ENCODE data around the gene LCE1C.

DNA sequence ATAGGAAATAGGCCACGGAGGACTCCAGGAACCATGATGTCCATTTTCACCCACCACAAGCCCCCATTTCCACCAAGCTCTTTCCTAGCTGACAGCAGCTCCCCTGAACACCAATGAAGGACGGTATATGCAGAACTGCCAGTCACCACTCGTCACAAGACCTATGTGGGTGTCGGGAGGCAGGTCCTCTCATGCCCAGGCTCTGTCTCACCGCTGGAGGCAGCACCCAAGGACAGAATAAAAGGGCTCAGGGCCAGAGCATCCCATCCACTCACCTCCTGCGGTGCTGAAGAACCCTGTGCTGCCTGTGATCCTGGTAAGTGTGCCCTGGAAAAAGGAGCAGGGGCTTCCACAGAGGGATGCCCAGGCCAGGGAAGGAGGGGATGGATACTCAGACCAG is 31.6 kb downstream of the LCE1C start, which contains the start of gene LCE1F:
- TF ChIP-seq CTCF (conservative IDR thresholded peaks at IDR 0.05) (no peak; the same call in 1 of the 2 replicates), ZFX (IDR thresholded peaks at IDR 0.05) (no peak)

Data from C4-2B (cell line).